H1 (cell line): ENCODE results near the gene TTPAL. TPM values are rescaled to one million over a fixed set of nuclear protein-coding genes. Genes with fewer than 3 reads are reported as not detected.

Experiments
- CTCF ChIA-PET: fragments of 300-600 bp; sonication (Branson Sonifier 250); formaldehyde crosslinking; loops from one replicate; lab custom pipeline; 2021; ENCODE audit not compliant: partially characterized antibody; lab: Charles Lee
- POLR2A ChIA-PET: fragments of 300-600 bp; sonication (Branson Sonifier 250); formaldehyde crosslinking; loops from one replicate; lab custom pipeline; 2021; ENCODE audit warnings: inconsistent platforms; ENCODE audit not compliant: partially characterized antibody; lab: Charles Lee
- DNase-seq, 2 experiments: peaks; one replicate each; pipeline versions ENCODE4 v3.0.0 to v3.0.0-alpha.2; 2010 to 2022; ENCODE audit warnings: low spot score in 2 of 2, low read depth in 1 of 2, mixed read lengths in 1 of 2
- FAIRE-seq: peaks from 2 replicates; lab custom pipeline; 2011; peaks lifted over from hg19 to GRCh38; lab: Jason Lieb, UNC
- H2AFZ ChIP-seq: 2 replicates; pipeline ENCODE4 v1.8.1; 2012; ENCODE audit warnings: low read length, inconsistent platforms
- H2AK5ac ChIP-seq: 2 replicates; pipeline ENCODE4 v1.6.1; 2013; ENCODE audit warnings: low read depth, low read length
- H2BK120ac ChIP-seq: replicated peaks from 2 replicates; pipeline ENCODE3; 2013; ENCODE audit warnings: low read depth, low read length, inconsistent platforms
- H2BK12ac ChIP-seq: 2 replicates; pipeline ENCODE4 v1.6.1; 2013; ENCODE audit warnings: low read depth, low read length
- H2BK15ac ChIP-seq: 2 replicates; pipeline ENCODE4 v1.6.1; 2013; ENCODE audit warnings: low read length
- H2BK20ac ChIP-seq: 2 replicates; pipeline ENCODE4 v1.6.1; 2013; ENCODE audit warnings: low read length
- H2BK5ac ChIP-seq: 2 replicates; pipeline ENCODE4 v1.6.1; 2013; ENCODE audit warnings: low read depth, low read length
- H3K14ac ChIP-seq: 2 replicates; pipeline ENCODE4 v1.6.1; 2013; ENCODE audit warnings: inconsistent platforms; ENCODE audit not compliant: insufficient read length
- H3K18ac ChIP-seq: 2 replicates; pipeline ENCODE4 v1.6.1; 2013; ENCODE audit warnings: low read length; ENCODE audit errors: extremely low read depth
- H3K23ac ChIP-seq: 2 replicates; pipeline ENCODE4 v1.6.1; 2013; ENCODE audit warnings: inconsistent platforms; ENCODE audit not compliant: insufficient read length
- H3K23me2 ChIP-seq: 2 replicates; pipeline ENCODE4 v1.6.1; 2013; ENCODE audit warnings: low read depth, low read length
- H3K27ac ChIP-seq: 2 replicates; pipeline ENCODE4 v1.6.1; 2011; ENCODE audit warnings: low read depth, low read length, inconsistent platforms
- H3K27me3 ChIP-seq, 4 experiments: replicated peaks in 1 of 4; 1 replicate in 1 of 4; 2 replicates in 3 of 4; pipeline versions ENCODE4 v1.6.1 to v1.8.1; 2011 to 2013; ENCODE audit warnings: low read length in 3 of 4, mild to moderate bottlenecking in 3 of 4, inconsistent platforms in 2 of 4, mixed read lengths in 2 of 4, moderate library complexity in 1 of 4; ENCODE audit not compliant: control insufficient read depth in 3 of 4, insufficient read depth in 3 of 4; ENCODE audit errors: extremely low read depth in 1 of 4
- H3K36me3 ChIP-seq, 4 experiments: 2 replicates each; pipeline versions ENCODE4 v1.6.1 to v1.8.1; 2011 to 2013; ENCODE audit warnings: mild to moderate bottlenecking in 4 of 4, low read length in 3 of 4, moderate library complexity in 2 of 4, control low read depth in 1 of 4, inconsistent platforms in 1 of 4; ENCODE audit not compliant: insufficient read depth in 4 of 4, control insufficient read depth in 2 of 4
- H3K4ac ChIP-seq: replicated peaks from 2 replicates; pipeline ENCODE3; 2013; ENCODE audit warnings: low read length, low read depth, mixed read lengths, inconsistent platforms; ENCODE audit not compliant: insufficient read length
- H3K4me1 ChIP-seq, 4 experiments: replicated peaks in 1 of 4; 1 replicate in 1 of 4; 2 replicates in 3 of 4; pipeline versions ENCODE4 v1.6.1 to v1.8.1; 2011 to 2013; ENCODE audit warnings: low read length in 3 of 4, inconsistent platforms in 2 of 4, mixed read lengths in 1 of 4; ENCODE audit not compliant: insufficient read depth in 4 of 4, control insufficient read depth in 3 of 4
- H3K4me2 ChIP-seq, 2 experiments: 2 replicates each; pipeline versions ENCODE4 v1.6.1 to v1.8.1; 2011 to 2013; ENCODE audit warnings: low read depth in 2 of 2, low read length in 2 of 2, control low read depth in 1 of 2, inconsistent platforms in 1 of 2, mild to moderate bottlenecking in 1 of 2; ENCODE audit not compliant: insufficient read depth in 1 of 2
- H3K4me3 ChIP-seq, 4 experiments: fragments of 200-600, 300-600 bp in 1 of 4; sonication (generic), shearing (Covaris generic), sonication (Bioruptor Twin) in 1 of 4; 2 replicates each; pipeline versions ENCODE4 v1.5.1 to v1.8.1; 2011 to 2016; ENCODE audit warnings: low read length in 4 of 4, low read depth in 3 of 4, control low read depth in 2 of 4, inconsistent platforms in 2 of 4, mild to moderate bottlenecking in 2 of 4, mixed read lengths in 1 of 4, moderate library complexity in 1 of 4; ENCODE audit not compliant: insufficient read depth in 2 of 4; ENCODE audit errors: extremely low read depth in 1 of 4
- H3K56ac ChIP-seq: replicated peaks from 2 replicates; pipeline ENCODE3; 2013; ENCODE audit warnings: low read depth, mild to moderate bottlenecking, mixed read lengths, low read length, inconsistent platforms; ENCODE audit not compliant: insufficient read length
- H3K79me1 ChIP-seq: 2 replicates; pipeline ENCODE4 v1.6.1; 2013; ENCODE audit warnings: low read depth, low read length, control low read depth
- H3K79me2 ChIP-seq, 2 experiments: 2 replicates each; pipeline versions ENCODE4 v1.6.1 to v1.8.1; 2012 to 2013; ENCODE audit warnings: low read length in 2 of 2, mild to moderate bottlenecking in 2 of 2, inconsistent platforms in 1 of 2; ENCODE audit not compliant: insufficient read depth in 2 of 2, control insufficient read depth in 1 of 2
- H3K9ac ChIP-seq, 4 experiments: replicated peaks in 1 of 4; 1 replicate in 1 of 4; 2 replicates in 3 of 4; pipeline versions ENCODE4 v1.6.1 to v1.8.1; 2011 to 2013; ENCODE audit warnings: low read depth in 3 of 4, low read length in 3 of 4, control low read depth in 2 of 4, mild to moderate bottlenecking in 2 of 4, moderate library complexity in 2 of 4, inconsistent platforms in 1 of 4; ENCODE audit errors: extremely low read depth in 1 of 4
- H3K9me3 ChIP-seq, 2 experiments: 2 replicates each; pipeline versions ENCODE4 v1.6.1 to v1.8.1; 2012 to 2013; ENCODE audit warnings: mild to moderate bottlenecking in 2 of 2, moderate library complexity in 2 of 2, control low read depth in 1 of 2, inconsistent platforms in 1 of 2, low read depth in 1 of 2, low read length in 1 of 2, mixed read lengths in 1 of 2; ENCODE audit not compliant: insufficient read depth in 2 of 2
- H4K20me1 ChIP-seq, 2 experiments: replicated peaks in 1 of 2; 2 replicates each; pipeline versions ENCODE3 to v1.8.1; 2011 to 2013; ENCODE audit warnings: inconsistent platforms in 2 of 2, low read length in 2 of 2, mild to moderate bottlenecking in 1 of 2; ENCODE audit not compliant: insufficient read depth in 2 of 2, control insufficient read depth in 1 of 2
- H4K5ac ChIP-seq: 2 replicates; pipeline ENCODE4 v1.6.1; 2013; ENCODE audit warnings: low read length, low read depth, mixed read lengths, inconsistent platforms; ENCODE audit not compliant: insufficient read length
- H4K8ac ChIP-seq: 2 replicates; pipeline ENCODE4 v1.8.0; 2013; ENCODE audit warnings: mild to moderate bottlenecking, moderate library complexity, low read length, inconsistent platforms; ENCODE audit not compliant: insufficient read depth; ENCODE audit errors: extremely low read depth
- H4K91ac ChIP-seq: replicated peaks from 2 replicates; pipeline ENCODE3; 2013; ENCODE audit warnings: low read length, mixed read lengths, inconsistent platforms; ENCODE audit not compliant: insufficient read length
- ATF3 ChIP-seq: IDR thresholded peaks from 2 replicates; pipeline ENCODE4 v1.6.1; 2011; ENCODE audit warnings: low read depth, mild to moderate bottlenecking, low read length; ENCODE audit not compliant: insufficient read depth
- CTCF ChIP-seq, 3 experiments: IDR thresholded peaks; 1 replicate in 2 of 3; 2 replicates in 1 of 3; pipeline versions ENCODE4 v1.5.1 to v1.6.1; 2011; ENCODE audit warnings: low read length in 3 of 3, mild to moderate bottlenecking in 3 of 3, inconsistent platforms in 2 of 3, low read depth in 1 of 3, moderate library complexity in 1 of 3; ENCODE audit not compliant: insufficient read depth in 1 of 3; ENCODE audit errors: control extremely low read depth in 1 of 3
- GABPA ChIP-seq: IDR thresholded peaks from 2 replicates; pipeline ENCODE4 v1.6.1; 2011; ENCODE audit warnings: mild to moderate bottlenecking, low read length, moderate library complexity, borderline replicate concordance; ENCODE audit not compliant: insufficient read depth
- HDAC6 ChIP-seq: IDR thresholded peaks from one replicate; pipeline ENCODE4 v1.7.1; 2012; ENCODE audit warnings: low read depth, mild to moderate bottlenecking, inconsistent platforms, low read length, moderate library complexity
- KDM1A ChIP-seq: fragments of 200-600, 300-600 bp; sonication (generic); IDR thresholded peaks from 2 replicates; pipeline ENCODE4 v1.7.1; 2016; ENCODE audit warnings: mild to moderate bottlenecking, low read length, borderline replicate concordance
- NRF1 ChIP-seq: IDR thresholded peaks from 2 replicates; pipeline ENCODE4 v1.6.1; 2011; ENCODE audit warnings: mild to moderate bottlenecking, low read depth, low read length, improper control_type of control experiment
- WGBS, 2 experiments: shearing (Covaris generic) in 1 of 2; methylation state at CpG; one replicate each; pipeline versions ENCODE4 v1.1.6 to v1.1.7; 2013 to 2015; ENCODE audit warnings: low lambda C conversion rate in 2 of 2, mixed read lengths in 2 of 2, inconsistent platforms in 1 of 2, low coverage in 1 of 2, missing lambda C conversion rate in 1 of 2; ENCODE audit not compliant: insufficient replicate concordance in 2 of 2, insufficient coverage in 1 of 2, insufficient read length in 1 of 2; ENCODE audit errors: extremely low coverage in 1 of 2, missing lambda C conversion rate in 1 of 2; 5-methylcytosine and 5-hydroxymethylcytosine counted together
- polyA plus RNA-seq, 7 experiments: library from polyadenylated mRNA; depleted of rRNA in 3 of 7; stranded (reverse) in 5 of 7; unstranded in 2 of 7; fragments of >200 nt in 5 of 7; fragments of 200-250 nt in 2 of 7; gene quantifications; 1 replicate in 5 of 7; 2 replicates in 1 of 7; 4 replicates in 1 of 7; pipeline versions ENCODE4 v1.2.1 to v1.2.3, GENCODE V29; 2011 to 2013; ENCODE audit warnings: missing spikeins in 2 of 7, mixed read lengths in 2 of 7
- total RNA-seq: library from RNA; stranded (reverse); fragmentation: NEBNext Ultra II Directional; extraction: Animal tissue kit (Norgen Biotek cat#: 25700); gene quantifications from 2 replicates; pipeline ENCODE4 v1.2.1, GENCODE V29; 2021
- TF ChIP-seq, protein P1 (sequence below): IDR thresholded peaks from 2 replicates; pipeline ENCODE4 v1.6.1; 2011; ENCODE audit warnings: low read length, improper control_type of control experiment

The TTPAL gene
- total and polyA plus RNA-seq, 2 of the 8 experiments (the other 6 are each of a cell fraction or from before 2014, with no cell fraction given), result 2.8 to 14.0 TPM

DNA sequence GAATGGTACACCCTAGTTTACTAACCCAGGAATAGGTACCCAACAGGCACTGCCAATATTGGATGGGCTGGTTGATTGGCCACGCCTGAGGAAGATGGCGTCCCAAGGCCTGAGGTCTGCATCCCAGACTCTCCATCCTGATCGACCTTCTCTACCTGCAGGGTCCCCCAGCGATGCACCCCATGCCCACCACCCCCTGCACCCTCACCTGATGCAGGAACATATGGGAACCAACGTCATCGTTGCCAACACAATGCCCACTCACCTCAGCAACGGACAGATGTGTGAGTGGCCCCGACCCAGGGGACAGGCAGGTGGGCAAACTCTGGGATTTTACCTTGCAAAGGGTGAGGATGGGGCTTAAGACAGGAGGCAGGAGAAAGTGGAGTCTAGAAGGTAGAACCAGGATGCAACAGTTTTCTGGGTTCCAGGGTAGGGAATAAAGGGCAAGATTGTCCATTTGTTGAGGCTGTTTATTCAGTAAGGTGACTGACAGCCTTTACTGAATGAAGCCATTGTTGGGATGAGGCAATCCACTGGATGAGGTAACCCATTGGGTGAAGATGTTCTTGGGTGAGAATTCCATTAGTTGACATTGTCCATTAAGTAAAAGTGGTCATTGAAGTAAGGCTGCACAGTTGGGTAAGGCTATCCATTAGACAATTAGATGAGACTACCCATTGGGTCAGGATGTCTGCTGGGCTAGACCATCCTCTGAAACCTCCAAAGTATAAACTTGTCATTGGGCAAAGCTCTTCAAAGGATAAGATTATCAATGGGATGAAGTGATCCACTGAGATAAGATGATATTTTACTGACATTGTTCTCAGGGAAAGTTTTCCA lies 47.3 kb upstream of the TTPAL start:
- H2BK15ac ChIP-seq, result no peak overlapping the region
- no peak overlapping the region for H3K56ac ChIP-seq
- H2BK120ac ChIP-seq, result no peak overlapping the region
- H3K79me2 ChIP-seq, result no peaks in the 10 kb centered on the region
- H2AFZ ChIP-seq, result no peak overlapping the region
- no peak overlapping the region for H3K4me2 ChIP-seq
- H2BK20ac ChIP-seq, result no peak overlapping the region
- no peaks in the 10 kb centered on the region for H3K36me3 ChIP-seq
- no peak overlapping the region for H4K5ac ChIP-seq
- no peak overlapping the region for H3K4me3 ChIP-seq
- DNase-seq (no peak), FAIRE-seq (no peak)
- H3K27me3 ChIP-seq, result 0 out of 7 replicates have a peak, but pooled peaks cover 0 to 4% (median 0%) of the 10 kb centered on the region in 4 experiments
- H3K4me1 ChIP-seq, result 0 out of 7 replicates have a peak, but pooled peaks cover 0 to 2% (median 0%) of the 10 kb centered on the region in 4 experiments
- no peaks in the 10 kb centered on the region for H3K9me3 ChIP-seq
- ChIA-PET POLR2A (no interaction called here), CTCF (interaction anchor here (0.9 to 1.8 kb wide), 4 partner anchors 9 to 85 kb away, joined by 3 to 4 read pairs (median 3); no protein-coding TSS in a partner anchor)
- H3K18ac ChIP-seq, result no peak overlapping the region
- H3K9ac ChIP-seq, result no peak overlapping the region
- H2AK5ac ChIP-seq, result no peak overlapping the region
- H3K23ac ChIP-seq, result no peak overlapping the region
- H3K4ac ChIP-seq, result no peak overlapping the region
- H2BK12ac ChIP-seq, result no peak overlapping the region
- H3K27ac ChIP-seq, result no peak overlapping the region
- H3K14ac ChIP-seq, result no peak overlapping the region
- 82% methylated on average over 8 of the region's 8 CpGs; no CpG with 5 or more reads in 1 of the 2 experiments for WGBS, 2 experiments
- H2BK5ac ChIP-seq, result no peak overlapping the region
- no peak for TF ChIP-seq NRF1
- TF ChIP-seq ATF3, result no peak
- TF ChIP-seq KDM1A, result no peak
- TF ChIP-seq, protein P1, sequence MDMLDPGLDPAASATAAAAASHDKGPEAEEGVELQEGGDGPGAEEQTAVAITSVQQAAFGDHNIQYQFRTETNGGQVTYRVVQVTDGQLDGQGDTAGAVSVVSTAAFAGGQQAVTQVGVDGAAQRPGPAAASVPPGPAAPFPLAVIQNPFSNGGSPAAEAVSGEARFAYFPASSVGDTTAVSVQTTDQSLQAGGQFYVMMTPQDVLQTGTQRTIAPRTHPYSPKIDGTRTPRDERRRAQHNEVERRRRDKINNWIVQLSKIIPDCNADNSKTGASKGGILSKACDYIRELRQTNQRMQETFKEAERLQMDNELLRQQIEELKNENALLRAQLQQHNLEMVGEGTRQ, result no peak
- TF ChIP-seq GABPA, result no peak
- no peak for TF ChIP-seq CTCF (IDR thresholded peaks at IDR 0.05; ENCODE audit: control extremely low read depth in 1 of 3, insufficient read depth in 1 of 3, low read depth in 1 of 3, low read length in 3 of 3)
- no peak for TF ChIP-seq HDAC6
- no peaks in the 10 kb centered on the region for H3K79me1 ChIP-seq
- no peak overlapping the region for H4K91ac ChIP-seq
- no peaks in the 10 kb centered on the region for H4K20me1 ChIP-seq
- no peak overlapping the region for H4K8ac ChIP-seq
- no peaks in the 10 kb centered on the region for H3K23me2 ChIP-seq
